HG03575 (cell line): ENCODE results near the gene AMER1.

Experiments
- ATAC-seq: cut with Tn5 transposase; IDR thresholded peaks from one replicate; pipeline ENCODE4 v1.9.1; 2021; ENCODE audit not compliant: unreplicated experiment, insufficient number of reproducible peaks, low FRiP score; ENCODE audit errors: extremely low read depth

AMER1 gene

GRCh38 chrX:64187762-64188150 is 17.8 kb downstream of the AMER1 start:
- no peak for ATAC-seq

GRCh38 chrX:64186974-64187761 is 18.3 kb downstream of the AMER1 start:
- ATAC-seq: no peak

- ATAC-seq: no peak
Measured at GRCh38 chrX:64184396-64184795, 21.1 kb downstream of the AMER1 start.

- ATAC-seq: no peak
Measured at GRCh38 chrX:64182208-64182607, 23.3 kb downstream of the AMER1 start.

GRCh38 chrX:64176876-64177275 is 28.6 kb downstream of the AMER1 start:
- no peak for ATAC-seq

- no peak for ATAC-seq
Measured at GRCh38 chrX:64169988-64170387, 35.5 kb downstream of the AMER1 start.

- no peak for ATAC-seq
Measured at GRCh38 chrX:64152857-64153256, 52.7 kb downstream of the AMER1 start.

- ATAC-seq: no peak
Measured at GRCh38 chrX:64151911-64152310, 53.6 kb downstream of the AMER1 start.

- ATAC-seq: no peak
Measured at GRCh38 chrX:64150775-64151174, 54.7 kb downstream of the AMER1 start.
